MM.1S (cell line): ENCODE data around the gene ITGA2.

ENCODE experiments used
- DNase-seq: peaks from one replicate; pipeline ENCODE4 v3.0.0-alpha.2; 2015
- H2AFZ ChIP-seq: fragments of 300-600 bp; sonication (generic); 2 replicates; pipeline ENCODE4 v1.6.0; 2016; ENCODE audit warnings: antibody characterized with exemption, low read length
- H3F3A ChIP-seq: fragments of 300-600 bp; sonication (generic); 2 replicates; pipeline ENCODE4 v1.6.1; 2016; ENCODE audit warnings: mild to moderate bottlenecking, antibody characterized with exemption, low read length, moderate library complexity, mixed read lengths; ENCODE audit not compliant: insufficient read depth
- H3K27ac ChIP-seq: fragments of 300-600 bp; sonication (generic); 2 replicates; pipeline ENCODE4 v1.5.1; 2016; ENCODE audit warnings: mild to moderate bottlenecking, low read length
- H3K27me3 ChIP-seq: fragments of 300-600 bp; sonication (generic); replicated peaks from 2 replicates; pipeline ENCODE4 v1.6.0; 2016; ENCODE audit warnings: low read length; ENCODE audit not compliant: insufficient read depth
- H3K36me3 ChIP-seq: fragments of 300-600 bp; sonication (generic); replicated peaks from 2 replicates; pipeline ENCODE4 v1.6.1; 2016; ENCODE audit warnings: mild to moderate bottlenecking, low read length, mixed read lengths; ENCODE audit not compliant: insufficient read depth
- H3K4me1 ChIP-seq: fragments of 300-600 bp; sonication (generic); 2 replicates; pipeline ENCODE4 v1.6.1; 2016; ENCODE audit warnings: low read length, mixed read lengths
- H3K4me2 ChIP-seq: fragments of 300-600 bp; sonication (generic); 2 replicates; pipeline ENCODE4 v1.6.0; 2016; ENCODE audit warnings: low read depth, low read length
- H3K4me3 ChIP-seq: fragments of 300-600 bp; sonication (generic); 2 replicates; pipeline ENCODE4 v1.5.1; 2016; ENCODE audit warnings: low read length, mixed read lengths
- H3K79me2 ChIP-seq: fragments of 300-600 bp; sonication (generic); 2 replicates; pipeline ENCODE4 v1.6.1; 2016; ENCODE audit warnings: mixed run types, low read length, mixed read lengths
- H3K9ac ChIP-seq: fragments of 300-600 bp; sonication (generic); 2 replicates; pipeline ENCODE4 v1.6.1; 2016; ENCODE audit warnings: low read length, mixed read lengths
- H3K9me2 ChIP-seq: fragments of 300-600 bp; sonication (generic); replicated peaks from 2 replicates; pipeline ENCODE4 v1.6.1; 2016; ENCODE audit warnings: mild to moderate bottlenecking, low read length, mixed read lengths; ENCODE audit not compliant: insufficient read depth
- H3K9me3 ChIP-seq: fragments of 300-600 bp; sonication (generic); replicated peaks from 2 replicates; pipeline ENCODE4 v1.6.1; 2016; ENCODE audit warnings: mild to moderate bottlenecking, low read length, mixed read lengths; ENCODE audit not compliant: insufficient read depth
- H4K20me1 ChIP-seq: fragments of 300-600 bp; sonication (generic); 2 replicates; pipeline ENCODE4 v1.6.1; 2016; ENCODE audit warnings: mild to moderate bottlenecking, low read length, moderate library complexity, mixed read lengths; ENCODE audit not compliant: insufficient read depth
- CTCF ChIP-seq: fragments of 300-600 bp; sonication (generic); IDR thresholded peaks from 2 replicates; pipeline ENCODE4 v1.5.1; 2016; ENCODE audit warnings: antibody characterized with exemption, low read length, mixed read lengths
- EZH2 ChIP-seq: fragments of 300-600 bp; sonication (generic); optimal IDR thresholded peaks from 2 replicates; pipeline ENCODE3; 2017; ENCODE audit warnings: low read depth, mild to moderate bottlenecking, antibody characterized with exemption, low read length, mixed read lengths
- EZH2phosphoT487 ChIP-seq: fragments of 300-600 bp; sonication (generic); IDR thresholded peaks from 2 replicates; pipeline ENCODE4 v1.6.1; 2018; ENCODE audit warnings: antibody characterized with exemption, low read length

ITGA2 gene

GRCh38 chr5:53029608-53030007 lies 40.5 kb downstream of the ITGA2 start:
- H3K4me2 ChIP-seq: no peak overlapping the region
- no peak overlapping the region for H2AFZ ChIP-seq
- no peaks in the 10 kb centered on the region for H3K27me3 ChIP-seq
- no peak for DNase-seq
- no peaks in the 10 kb centered on the region for H3K9me2 ChIP-seq
- H4K20me1 ChIP-seq: no peaks in the 10 kb centered on the region
- no peak overlapping the region for H3K27ac ChIP-seq
- H3K9ac ChIP-seq: no peak overlapping the region
- H3F3A ChIP-seq: no peaks in the 10 kb centered on the region
- H3K4me1 ChIP-seq: no peaks in the 10 kb centered on the region
- no peaks in the 10 kb centered on the region for H3K9me3 ChIP-seq
- TF ChIP-seq EZH2 (no peak), CTCF (no peak), EZH2phosphoT487 (no peak)
- H3K36me3 ChIP-seq: no peaks in the 10 kb centered on the region
- H3K79me2 ChIP-seq: no peaks in the 10 kb centered on the region
- H3K4me3 ChIP-seq: no peak overlapping the region

- TF ChIP-seq EZH2: no peak
- TF ChIP-seq EZH2phosphoT487: no peak
- TF ChIP-seq CTCF: no peak
- Histone ChIP-seq H3K9ac (no peak overlapping the region), H3K27ac (no peak overlapping the region), H3K4me3 (no peak overlapping the region), H3K9me3 (no peaks in the 10 kb centered on the region), H4K20me1 (no peaks in the 10 kb centered on the region), H2AFZ (no peak overlapping the region), H3K36me3 (no peaks in the 10 kb centered on the region), H3K9me2 (no peaks in the 10 kb centered on the region), H3K79me2 (no peaks in the 10 kb centered on the region), H3K4me1 (no peaks in the 10 kb centered on the region), H3F3A (no peaks in the 10 kb centered on the region), H3K27me3 (no peaks in the 10 kb centered on the region), H3K4me2 (no peak overlapping the region)
- no peak for DNase-seq
Measured at GRCh38 chr5:53030893-53031292, 41.7 kb downstream of the ITGA2 start.

- no peak overlapping the region for H3K9ac ChIP-seq
- no peaks in the 10 kb centered on the region for H3F3A ChIP-seq
- no peaks in the 10 kb centered on the region for H3K9me2 ChIP-seq
- TF ChIP-seq EZH2phosphoT487 (no peak), EZH2 (no peak), CTCF (no peak)
- H3K36me3 ChIP-seq: no peaks in the 10 kb centered on the region
- no peak for DNase-seq
- H4K20me1 ChIP-seq: no peaks in the 10 kb centered on the region
- no peaks in the 10 kb centered on the region for H3K9me3 ChIP-seq
- H3K79me2 ChIP-seq: no peaks in the 10 kb centered on the region
- no peak overlapping the region for H2AFZ ChIP-seq
- H3K27ac ChIP-seq: no peak overlapping the region
- H3K4me3 ChIP-seq: no peak overlapping the region
- no peak overlapping the region for H3K4me2 ChIP-seq
- H3K27me3 ChIP-seq: no peaks in the 10 kb centered on the region
- H3K4me1 ChIP-seq: no peaks in the 10 kb centered on the region
Measured at GRCh38 chr5:53031695-53032096, 42.5 kb downstream of the ITGA2 start.

GRCh38 chr5:53032188-53032587 lies 43.0 kb downstream of the ITGA2 start:
- Histone ChIP-seq H3K79me2 (no peaks in the 10 kb centered on the region), H4K20me1 (no peaks in the 10 kb centered on the region), H3F3A (no peaks in the 10 kb centered on the region), H2AFZ (no peak overlapping the region), H3K4me2 (no peak overlapping the region), H3K36me3 (no peaks in the 10 kb centered on the region), H3K9me3 (no peaks in the 10 kb centered on the region), H3K4me1 (no peaks in the 10 kb centered on the region), H3K27ac (no peak overlapping the region), H3K4me3 (no peak overlapping the region), H3K27me3 (no peaks in the 10 kb centered on the region), H3K9me2 (no peaks in the 10 kb centered on the region), H3K9ac (no peak overlapping the region)
- no peak for TF ChIP-seq CTCF
- TF ChIP-seq EZH2phosphoT487: no peak
- no peak for TF ChIP-seq EZH2
- DNase-seq: no peak
